Right ventricle myocardium inferior (tissue), 1 donor: ENCODE results near the gene ARID2. TPM values are rescaled to one million over a fixed set of nuclear protein-coding genes. Genes with fewer than 3 reads are reported as not detected.

ENCODE experiments used
- ATAC-seq: fragments of 200-7000 bp; cut with Tn5 transposase; one replicate; pipeline ENCODE4 v1.9.1; 2020; ENCODE audit warnings: mild to moderate bottlenecking, moderate library complexity
- DNase-seq: peaks from one replicate; pipeline ENCODE4 v3.0.0; 2021; ENCODE audit errors: missing footprints
- intact Hi-C: fragments of 100-400 bp; cut with DNase I; formaldehyde crosslinking; loops from one replicate; pipeline ENCODE4 v1.11.0; 2022
- total RNA-seq: library from RNA; stranded (reverse); fragmentation: NEBNext Ultra II Directional; extraction: Animal tissue kit (Norgen Biotek cat#: 25700); gene quantifications from one replicate; pipeline ENCODE4 v1.2.1, GENCODE V29; 2021
- donor health status: DM: no; HTN: yes; CAD: no; lungs with severe emphysema.

ARID2 gene
- total RNA-seq, 1 donor from 2014 or later: 11.9 TPM

- intact Hi-C loops: no loop called here
- DNase-seq (no peak), ATAC-seq (no peak)
Observed at GRCh38 chr12:45745861-45746277, 16.4 kb downstream of the ARID2 start.

- ATAC-seq (no peak), DNase-seq (no peak)
- intact Hi-C loops: no loop called here
Observed at GRCh38 chr12:45756666-45757065, 27.2 kb downstream of the ARID2 start.

DNA sequence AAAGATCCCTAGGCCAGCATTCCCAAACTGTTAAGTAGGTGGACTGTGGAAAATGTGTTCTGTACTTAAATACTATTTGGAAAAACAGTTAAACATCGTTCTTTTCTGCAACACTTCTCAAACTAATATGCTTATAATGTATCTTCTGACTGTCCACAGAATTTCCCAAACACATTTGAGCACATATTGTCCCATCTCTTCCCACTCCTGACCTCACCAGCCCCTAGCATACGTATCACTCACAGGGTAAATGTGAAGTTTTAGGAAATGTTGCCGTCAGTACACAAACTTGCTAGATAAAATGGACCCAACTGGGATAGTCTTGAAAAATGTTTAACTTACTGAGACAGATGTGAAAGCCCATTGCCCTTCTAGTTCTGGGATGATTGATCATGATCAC lies 27.7 kb downstream of the ARID2 start:
- no peak for DNase-seq
- intact Hi-C loops: no loop called here
- no peak for ATAC-seq

GRCh38 chr12:45760333-45760732 lies 30.8 kb downstream of the ARID2 start:
- ATAC-seq (no peak), DNase-seq (no peak)
- intact Hi-C loops: loop anchor here (10.0 kb wide), 1 partner anchor 224 kb away; no protein-coding TSS in a partner anchor

DNA sequence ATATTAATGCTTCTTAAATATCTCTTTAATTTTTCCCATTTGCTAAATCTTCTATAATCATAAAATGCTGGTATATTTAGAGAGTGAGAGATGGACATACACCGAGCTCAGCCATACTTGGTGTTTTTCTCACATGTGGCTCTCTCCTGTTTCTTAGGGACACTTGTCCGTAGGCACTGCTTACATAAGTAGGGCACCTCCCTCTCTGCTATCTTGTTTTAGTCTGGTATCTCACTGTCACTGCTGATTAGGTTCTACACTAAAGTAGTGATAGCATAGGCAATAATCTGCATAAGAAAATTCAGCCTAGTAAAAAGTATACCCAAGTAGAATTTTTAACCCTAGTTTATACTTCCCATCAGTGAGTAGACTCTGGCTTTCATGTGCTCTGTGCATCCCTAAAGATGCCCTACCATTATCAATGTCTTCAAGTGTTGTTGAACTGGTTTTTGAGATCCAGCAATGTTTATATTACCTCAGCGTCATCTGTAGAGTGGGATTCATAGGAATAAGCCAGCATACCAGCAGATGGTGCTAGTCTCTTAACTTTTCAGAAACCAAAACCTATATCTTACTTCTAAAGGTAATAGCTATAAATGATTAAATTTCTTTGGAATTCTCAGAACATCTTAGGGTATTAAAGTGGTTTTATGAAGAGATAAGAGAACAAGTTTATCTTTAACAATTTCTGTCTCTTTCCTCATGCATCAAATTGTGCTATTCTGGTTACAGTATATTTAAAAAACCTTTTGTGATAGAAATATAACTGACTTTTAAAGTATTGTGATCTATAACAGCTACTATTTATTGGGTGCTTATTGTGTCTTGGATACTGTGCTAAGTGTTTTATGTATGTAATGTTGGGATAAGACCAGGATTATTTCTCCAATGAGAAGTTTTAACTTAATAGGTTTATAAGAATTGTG lies 32.9 kb downstream of the ARID2 start:
- no peak for ATAC-seq
- intact Hi-C loops: loop anchor here (10.0 kb wide), 1 partner anchor 222 kb away; no protein-coding TSS in a partner anchor
- DNase-seq: no peak

GRCh38 chr12:45763381-45763780 lies 33.9 kb downstream of the ARID2 start:
- intact Hi-C loops: loop anchor here (10.0 kb wide), 1 partner anchor 221 kb away; no protein-coding TSS in a partner anchor
- DNase-seq: no peak
- no peak for ATAC-seq

DNA sequence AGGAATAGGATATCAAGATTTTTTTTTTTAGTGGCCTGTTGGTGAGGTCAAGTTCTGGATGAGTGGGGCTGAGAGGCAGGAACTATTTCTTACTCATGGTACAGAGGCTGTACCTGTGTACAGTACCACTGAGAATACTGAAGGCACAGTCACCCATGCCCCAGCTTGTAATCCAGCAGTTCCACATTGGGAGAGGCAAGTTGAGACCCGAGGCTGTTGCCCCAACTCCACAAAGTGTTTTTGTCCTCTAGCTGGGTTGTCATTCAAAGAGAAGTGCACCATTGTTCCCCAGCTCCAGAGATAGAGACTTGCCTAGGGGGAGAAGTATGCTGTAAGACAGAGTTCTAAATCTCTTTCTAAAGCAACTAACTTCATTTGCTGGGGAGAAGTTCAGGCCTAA lies 38.7 kb downstream of the ARID2 start:
- intact Hi-C loops: loop anchor here (10.0 kb wide), 1 partner anchor 217 kb away; no protein-coding TSS in a partner anchor

GRCh38 chr12:45773747-45774146 lies 44.2 kb downstream of the ARID2 start:
- DNase-seq (no peak), ATAC-seq (no peak)
- intact Hi-C loops: no loop called here

More for the DNA sequence above, 38.7 kb downstream of the ARID2 start:
- ATAC-seq: no peak
- no peak for DNase-seq

DNA sequence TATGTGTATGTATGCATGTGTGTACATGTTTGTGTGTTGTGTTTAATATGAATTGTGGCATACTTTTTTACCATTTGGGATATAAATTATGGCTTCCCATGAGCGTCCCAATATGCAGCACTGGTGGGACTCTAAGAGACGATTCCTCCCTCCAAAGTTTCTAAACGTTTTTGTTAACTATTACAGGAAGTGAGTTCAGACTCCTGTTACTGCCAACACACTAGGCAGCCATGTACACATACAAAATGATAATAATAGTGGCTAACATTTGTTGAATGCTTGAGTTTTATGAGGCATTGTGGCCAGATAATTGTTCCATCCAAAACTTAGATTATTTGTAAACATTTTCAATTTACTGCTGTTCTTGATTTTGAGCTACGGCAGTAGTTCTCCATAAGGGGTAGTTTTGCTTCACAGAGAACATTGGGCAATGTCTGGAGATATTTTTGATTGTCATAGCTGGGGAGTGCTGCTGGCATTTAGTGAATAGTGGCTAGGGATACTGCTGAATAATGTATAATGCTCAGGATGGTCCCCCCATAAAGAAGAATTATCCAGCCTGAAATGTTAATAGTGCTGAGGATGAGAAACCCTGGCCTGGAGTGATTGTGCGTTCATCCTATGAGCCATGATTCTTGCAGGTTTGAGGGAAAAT lies 45.1 kb downstream of the ARID2 start:
- DNase-seq: no peak
- intact Hi-C loops: loop anchor here (1.0 kb wide), 1 partner anchor 15 kb away; no protein-coding TSS in a partner anchor
- peak; percentile 34 for ATAC-seq

- ATAC-seq (no peak), DNase-seq (no peak)
- intact Hi-C loops: loop anchor here (1.0 kb wide), 1 partner anchor 16 kb away; no protein-coding TSS in a partner anchor
Observed at GRCh38 chr12:45775465-45775864, 46.0 kb downstream of the ARID2 start.

DNA sequence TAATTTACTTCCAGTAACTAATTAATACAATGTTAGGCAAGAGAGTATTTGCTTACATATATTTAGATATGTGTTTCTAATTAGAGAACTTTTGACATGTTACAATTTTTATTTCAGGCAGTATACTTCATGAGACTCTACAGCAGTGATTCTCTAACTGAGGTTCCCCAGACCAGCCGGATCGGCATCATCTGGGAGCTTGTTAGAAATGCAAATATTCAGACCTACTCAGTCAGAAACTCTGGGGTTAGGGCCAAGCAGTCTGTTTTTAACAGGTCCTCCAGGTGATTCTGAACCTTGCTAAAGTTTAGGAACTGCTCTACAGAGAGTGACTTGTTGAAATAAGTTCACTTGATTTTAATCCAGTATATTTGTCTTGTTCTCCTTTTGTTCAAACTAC lies 46.5 kb downstream of the ARID2 start:
- DNase-seq (no peak), ATAC-seq (no peak)
- intact Hi-C loops: loop anchor here (1.0 kb wide), 1 partner anchor 17 kb away; no protein-coding TSS in a partner anchor

GRCh38 chr12:45779936-45780335 lies 50.4 kb downstream of the ARID2 start:
- ATAC-seq (no peak), DNase-seq (no peak)
- intact Hi-C loops: no loop called here

- ATAC-seq (no peak), DNase-seq (no peak)
- intact Hi-C loops: no loop called here
Observed at GRCh38 chr12:45781080-45781479, 51.6 kb downstream of the ARID2 start.

GRCh38 chr12:45785315-45785714 lies 55.8 kb downstream of the ARID2 start:
- DNase-seq (no peak), ATAC-seq (no peak)
- intact Hi-C loops: no loop called here

DNA sequence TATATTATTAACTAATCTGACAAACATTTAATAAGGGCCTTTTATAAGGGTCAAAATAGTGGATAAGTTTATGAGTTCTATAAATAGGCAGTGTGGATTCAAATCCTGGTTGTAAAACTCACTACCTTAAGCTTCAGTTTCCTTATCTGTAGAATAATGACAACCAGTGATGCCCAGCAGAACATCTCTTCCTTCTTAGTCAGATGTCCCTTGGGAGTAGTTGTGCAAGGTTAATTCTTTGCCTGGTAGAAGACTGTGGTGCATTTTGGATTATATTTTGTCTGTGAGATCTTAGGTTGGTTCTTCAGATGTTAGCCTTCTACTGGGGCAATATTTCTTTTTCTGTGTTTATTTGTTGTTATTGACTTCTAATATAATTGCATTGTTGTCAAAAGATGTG lies 59.5 kb downstream of the ARID2 start:
- intact Hi-C loops: no loop called here
- ATAC-seq (no peak), DNase-seq (no peak)

- ATAC-seq: no peak
- DNase-seq: no peak
- intact Hi-C loops: no loop called here
Observed at GRCh38 chr12:45794422-45794821, 64.9 kb downstream of the ARID2 start.

- ATAC-seq: no peak
- DNase-seq: no peak
- intact Hi-C loops: no loop called here
Observed at GRCh38 chr12:45801625-45802024, 72.1 kb downstream of the ARID2 start.

DNA sequence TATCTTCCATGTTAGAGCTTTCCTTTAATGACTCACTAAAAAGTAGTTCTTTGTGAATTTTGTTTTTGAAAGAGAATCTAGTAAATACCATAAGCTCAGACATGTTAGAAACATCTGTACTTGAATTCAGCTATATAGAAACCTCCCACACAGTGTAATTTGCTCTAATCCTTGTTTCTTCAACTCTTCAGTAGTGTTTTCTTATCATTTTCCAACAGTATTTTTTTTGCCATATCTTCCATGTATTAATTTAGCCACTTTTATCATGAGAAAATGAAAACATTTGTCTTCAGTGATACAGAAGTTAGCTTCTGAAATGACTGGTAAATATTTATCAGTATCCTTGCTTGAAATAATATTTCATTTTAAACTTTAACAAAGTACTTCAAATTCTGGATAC lies 73.6 kb downstream of the ARID2 start:
- intact Hi-C loops: no loop called here
- ATAC-seq (no peak), DNase-seq (no peak)

GRCh38 chr12:45816652-45817051 lies 87.1 kb downstream of the ARID2 start:
- DNase-seq: no peak
- no peak for ATAC-seq
- intact Hi-C loops: no loop called here

DNA sequence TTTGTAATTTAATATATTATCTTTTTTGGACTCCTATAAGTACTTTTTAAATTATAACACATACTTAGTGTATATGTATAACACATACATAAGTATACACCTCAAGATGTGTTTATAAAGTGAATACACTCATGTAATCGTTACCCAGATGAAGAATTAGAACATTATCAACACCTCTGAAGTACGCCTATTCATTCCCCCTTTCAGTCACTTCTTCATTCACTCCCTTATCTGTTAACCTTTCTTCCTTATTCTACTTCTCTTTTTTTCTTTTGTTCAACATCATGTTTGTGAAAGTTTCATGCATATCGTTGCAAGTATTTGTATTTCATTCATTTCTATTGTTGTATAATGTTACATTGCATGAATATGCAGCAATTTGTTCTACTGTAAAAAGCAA lies 98.5 kb downstream of the ARID2 start:
- no peak for DNase-seq
- ATAC-seq: no peak
- intact Hi-C loops: no loop called here
